GM18526 (cell line): Measurements from ENCODE around the gene DMBX1.

Experiments used
- POLR2A ChIP-seq: IDR thresholded peaks from 3 replicates; pipeline ENCODE4 v1.6.1; 2011; ENCODE audit not compliant: insufficient read length; ENCODE audit errors: extremely low read depth

Gene DMBX1

GRCh38 chr1:46522184-46522968 is 32.7 kb downstream of the DMBX1 start:
- no peak for TF ChIP-seq POLR2A

GRCh38 chr1:46522969-46523320 is 33.3 kb downstream of the DMBX1 start:
- TF ChIP-seq POLR2A = no peak

GRCh38 chr1:46523496-46524353 is 34.1 kb downstream of the DMBX1 start:
- TF ChIP-seq POLR2A = no peak

- TF ChIP-seq POLR2A = no peak
These were observed 35.2 kb downstream of the DMBX1 start for GRCh38 chr1:46524843-46525242.

GRCh38 chr1:46525253-46525983 is 35.8 kb downstream of the DMBX1 start:
- TF ChIP-seq POLR2A = no peak

- TF ChIP-seq POLR2A = no peak
These were observed 36.5 kb downstream of the DMBX1 start for GRCh38 chr1:46526013-46526690.

GRCh38 chr1:46526691-46527291 is 37.2 kb downstream of the DMBX1 start:
- TF ChIP-seq POLR2A = no peak

- TF ChIP-seq POLR2A = no peak
These were observed 38.0 kb downstream of the DMBX1 start for GRCh38 chr1:46527474-46528296.

GRCh38 chr1:46528297-46528955 is 38.8 kb downstream of the DMBX1 start:
- no peak for TF ChIP-seq POLR2A

- no peak for TF ChIP-seq POLR2A
These were observed 39.5 kb downstream of the DMBX1 start for GRCh38 chr1:46529031-46529630.

GRCh38 chr1:46530311-46530710 is 40.7 kb downstream of the DMBX1 start:
- TF ChIP-seq POLR2A = no peak

- no peak for TF ChIP-seq POLR2A
These were observed 41.3 kb downstream of the DMBX1 start for GRCh38 chr1:46530791-46531409.
